IPS DF 4.7 (cell line): ENCODE results near the gene COPB1.
"Not testable (repeated sequence)": the region's sequence is repeated elsewhere in the genome, so short reads cannot be mapped to it uniquely, and the experiment has no call there.

Source experiments
- DNase-seq: peaks from one replicate; pipeline ENCODE4 v3.0.0-alpha.2; 2013; ENCODE audit warnings: low spot score; ENCODE audit errors: extremely low read depth

COPB1 gene

GRCh38 chr11:14499560-14500180 lies at the start of gene COPB1:
Gene COPB1, minus strand, starts transcription at chr11:14499811. Its CDS starts 883 bp downstream, at chr11:14498928.
- DNase-seq: peak; percentile 62

- DNase-seq: no peak
Observed at GRCh38 chr11:14547440-14547839, 47.8 kb upstream of the COPB1 start.

GRCh38 chr11:14546672-14547071 lies 47.1 kb upstream of the COPB1 start:
- DNase-seq: no peak

- DNase-seq: no peak
Observed at GRCh38 chr11:14544611-14545010, 45.0 kb upstream of the COPB1 start.

- DNase-seq: no peak
Observed at GRCh38 chr11:14543260-14543659, 43.6 kb upstream of the COPB1 start.

GRCh38 chr11:14542324-14542723 lies 42.7 kb upstream of the COPB1 start:
- DNase-seq: no peak

GRCh38 chr11:14541192-14541947 lies 41.8 kb upstream of the COPB1 start:
- DNase-seq: no peak

GRCh38 chr11:14539982-14540421 lies 40.4 kb upstream of the COPB1 start:
- no peak for DNase-seq

GRCh38 chr11:14538926-14539554 lies 39.4 kb upstream of the COPB1 start:
- no peak for DNase-seq

- DNase-seq: no peak
Observed at GRCh38 chr11:14538271-14538925, 38.8 kb upstream of the COPB1 start.

- DNase-seq: no peak
Observed at GRCh38 chr11:14537134-14537599, 37.6 kb upstream of the COPB1 start.

GRCh38 chr11:14535166-14535565 lies 35.6 kb upstream of the COPB1 start:
- DNase-seq: not testable (repeated sequence)

- no peak for DNase-seq
Observed at GRCh38 chr11:14529951-14530350, 30.3 kb upstream of the COPB1 start.

GRCh38 chr11:14529321-14529720 lies 29.7 kb upstream of the COPB1 start:
- DNase-seq: no peak

- no peak for DNase-seq
Observed at GRCh38 chr11:14522801-14523200, 23.2 kb upstream of the COPB1 start.

GRCh38 chr11:14522245-14522644 lies 22.6 kb upstream of the COPB1 start:
- DNase-seq: no peak

GRCh38 chr11:14520747-14521151 lies 21.1 kb upstream of the COPB1 start:
- no peak for DNase-seq

GRCh38 chr11:14519917-14520746 lies 20.5 kb upstream of the COPB1 start, which contains the start of gene PSMA1:
Gene PSMA1, minus strand, starts transcription at chr11:14520386. Its CDS starts 87 bp downstream, at chr11:14520299.
- DNase-seq: no peak

- no peak for DNase-seq
Observed at GRCh38 chr11:14519597-14519916, 19.9 kb upstream of the COPB1 start.

GRCh38 chr11:14518820-14519219 lies 19.2 kb upstream of the COPB1 start:
- no peak for DNase-seq

GRCh38 chr11:14513800-14514199 lies 14.2 kb upstream of the COPB1 start:
- DNase-seq: no peak
